ENCODE measurements around the gene CD40.

DNA sequence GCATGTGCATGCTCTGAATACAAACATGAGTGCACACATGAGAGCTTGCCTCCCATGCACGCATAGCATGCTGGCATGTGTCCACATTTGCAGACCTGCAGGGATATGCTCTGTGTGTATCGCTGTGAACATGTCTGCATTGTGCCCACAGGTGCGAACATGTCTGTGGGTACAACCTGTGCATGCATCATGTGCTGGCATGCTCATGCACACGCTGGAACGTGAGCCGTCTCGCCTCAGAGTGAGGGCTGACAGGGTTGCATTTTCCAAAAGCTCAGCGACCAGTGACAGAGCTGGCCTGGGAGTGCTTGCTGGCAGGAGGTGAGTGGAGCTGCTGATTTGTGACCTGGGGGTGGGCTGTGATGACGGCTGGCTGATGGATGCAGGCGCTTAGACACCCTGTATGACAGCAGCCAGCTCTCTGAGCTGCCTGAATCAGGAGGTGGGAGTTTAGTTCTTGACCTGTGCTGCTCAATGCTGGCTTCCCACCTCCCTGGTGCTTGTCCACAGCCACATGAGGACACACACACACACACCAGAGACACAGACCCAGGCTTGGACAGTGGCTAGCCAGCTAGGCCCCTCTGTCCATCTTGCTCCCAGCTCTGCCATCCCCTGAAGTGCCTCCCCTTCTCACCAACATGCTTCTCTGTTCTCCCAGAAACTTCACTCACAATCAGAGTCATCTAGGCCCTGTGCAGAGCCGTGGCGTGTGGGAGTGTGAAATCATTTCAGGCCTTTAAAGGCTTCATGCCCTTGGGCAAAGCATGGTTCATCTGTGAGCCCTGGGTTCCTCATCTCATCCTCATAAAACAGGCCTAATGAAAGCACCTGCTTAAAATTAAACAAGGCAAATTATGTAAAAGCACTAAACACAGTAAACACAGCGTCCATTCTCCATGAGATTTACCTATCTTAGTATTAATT lies 51.4 kb downstream of the CD40 start:
- TF ChIP-seq NFIC (IDR thresholded peaks at IDR 0.05; ENCODE audit: borderline replicate concordance): no peak
- TF ChIP-seq, protein P1, sequence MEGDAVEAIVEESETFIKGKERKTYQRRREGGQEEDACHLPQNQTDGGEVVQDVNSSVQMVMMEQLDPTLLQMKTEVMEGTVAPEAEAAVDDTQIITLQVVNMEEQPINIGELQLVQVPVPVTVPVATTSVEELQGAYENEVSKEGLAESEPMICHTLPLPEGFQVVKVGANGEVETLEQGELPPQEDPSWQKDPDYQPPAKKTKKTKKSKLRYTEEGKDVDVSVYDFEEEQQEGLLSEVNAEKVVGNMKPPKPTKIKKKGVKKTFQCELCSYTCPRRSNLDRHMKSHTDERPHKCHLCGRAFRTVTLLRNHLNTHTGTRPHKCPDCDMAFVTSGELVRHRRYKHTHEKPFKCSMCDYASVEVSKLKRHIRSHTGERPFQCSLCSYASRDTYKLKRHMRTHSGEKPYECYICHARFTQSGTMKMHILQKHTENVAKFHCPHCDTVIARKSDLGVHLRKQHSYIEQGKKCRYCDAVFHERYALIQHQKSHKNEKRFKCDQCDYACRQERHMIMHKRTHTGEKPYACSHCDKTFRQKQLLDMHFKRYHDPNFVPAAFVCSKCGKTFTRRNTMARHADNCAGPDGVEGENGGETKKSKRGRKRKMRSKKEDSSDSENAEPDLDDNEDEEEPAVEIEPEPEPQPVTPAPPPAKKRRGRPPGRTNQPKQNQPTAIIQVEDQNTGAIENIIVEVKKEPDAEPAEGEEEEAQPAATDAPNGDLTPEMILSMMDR (IDR thresholded peaks at IDR 0.05): no peak
- TF ChIP-seq, protein P2, sequence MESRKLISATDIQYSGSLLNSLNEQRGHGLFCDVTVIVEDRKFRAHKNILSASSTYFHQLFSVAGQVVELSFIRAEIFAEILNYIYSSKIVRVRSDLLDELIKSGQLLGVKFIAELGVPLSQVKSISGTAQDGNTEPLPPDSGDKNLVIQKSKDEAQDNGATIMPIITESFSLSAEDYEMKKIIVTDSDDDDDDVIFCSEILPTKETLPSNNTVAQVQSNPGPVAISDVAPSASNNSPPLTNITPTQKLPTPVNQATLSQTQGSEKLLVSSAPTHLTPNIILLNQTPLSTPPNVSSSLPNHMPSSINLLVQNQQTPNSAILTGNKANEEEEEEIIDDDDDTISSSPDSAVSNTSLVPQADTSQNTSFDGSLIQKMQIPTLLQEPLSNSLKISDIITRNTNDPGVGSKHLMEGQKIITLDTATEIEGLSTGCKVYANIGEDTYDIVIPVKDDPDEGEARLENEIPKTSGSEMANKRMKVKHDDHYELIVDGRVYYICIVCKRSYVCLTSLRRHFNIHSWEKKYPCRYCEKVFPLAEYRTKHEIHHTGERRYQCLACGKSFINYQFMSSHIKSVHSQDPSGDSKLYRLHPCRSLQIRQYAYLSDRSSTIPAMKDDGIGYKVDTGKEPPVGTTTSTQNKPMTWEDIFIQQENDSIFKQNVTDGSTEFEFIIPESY (IDR thresholded peaks at IDR 0.05; ENCODE audit: borderline replicate concordance, low read depth): no peak
- TF ChIP-seq POLR2AphosphoS5 (IDR thresholded peaks at IDR 0.05; ENCODE audit: low read depth, low read length): no peak
- TF ChIP-seq TAF1 (IDR thresholded peaks at IDR 0.05; ENCODE audit: borderline replicate concordance, low read depth, low read length): no peak
- TF ChIP-seq NRF1 (IDR thresholded peaks at IDR 0.05; ENCODE audit: low read depth, low read length): no peak
- TF ChIP-seq, protein P3, sequence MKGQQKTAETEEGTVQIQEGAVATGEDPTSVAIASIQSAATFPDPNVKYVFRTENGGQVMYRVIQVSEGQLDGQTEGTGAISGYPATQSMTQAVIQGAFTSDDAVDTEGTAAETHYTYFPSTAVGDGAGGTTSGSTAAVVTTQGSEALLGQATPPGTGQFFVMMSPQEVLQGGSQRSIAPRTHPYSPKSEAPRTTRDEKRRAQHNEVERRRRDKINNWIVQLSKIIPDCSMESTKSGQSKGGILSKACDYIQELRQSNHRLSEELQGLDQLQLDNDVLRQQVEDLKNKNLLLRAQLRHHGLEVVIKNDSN (IDR thresholded peaks at IDR 0.05; ENCODE audit: borderline replicate concordance, low read depth): no peak
- TF ChIP-seq YY1 (IDR thresholded peaks at IDR 0.05; ENCODE audit: low read depth): no peak
- no peak for TF ChIP-seq RAD21 (IDR thresholded peaks at IDR 0.05; ENCODE audit: low read length)
- TF ChIP-seq EP300 (IDR thresholded peaks at IDR 0.05; ENCODE audit: borderline replicate concordance in 1 of 2, low read depth in 1 of 2, low read length in 1 of 2): peak in 1 of 2 experiments; percentile 67; a peak in 1 of 4 replicates
- TF ChIP-seq CHD2 (IDR thresholded peaks at IDR 0.05; ENCODE audit: low read length, partially characterized antibody): no peak
- no peak for TF ChIP-seq RFX5 (IDR thresholded peaks at IDR 0.05; ENCODE audit: low read length)
- no peak for TF ChIP-seq GABPA (IDR thresholded peaks at IDR 0.05; ENCODE audit: low read depth)
- TF ChIP-seq FOXM1 (IDR thresholded peaks at IDR 0.05; ENCODE audit: low read depth): no peak
